ENCODE measurements around the gene PLK2. TPM values are rescaled to one million over a fixed set of nuclear protein-coding genes. Genes with fewer than 3 reads are reported as not detected.

The PLK2 gene
- total RNA-seq, 4 donors from 2014 or later, result 27.2 to 126 (median 90.9) TPM

DNA sequence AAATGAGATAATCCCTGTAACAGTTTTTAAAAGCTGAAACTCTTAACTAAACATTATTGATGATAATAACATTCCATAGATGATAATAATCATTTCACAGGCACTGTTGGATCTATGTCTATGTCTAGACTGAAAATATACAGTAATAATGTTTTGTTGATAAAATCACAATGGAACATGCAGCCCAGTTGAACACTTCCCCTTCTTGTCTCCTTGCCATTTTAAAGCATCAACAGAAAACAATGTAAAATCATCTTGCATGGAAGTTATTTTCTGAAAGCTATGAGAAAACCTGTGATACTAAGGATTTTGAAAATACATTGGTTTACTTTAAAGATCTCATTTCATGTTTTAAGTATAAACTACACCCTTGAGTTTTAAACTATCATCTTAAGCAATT, 33.3 kb upstream of the PLK2 start:
- ATAC-seq (ENCODE audit: low FRiP score), result no peak
- no peak for DNase-seq (ENCODE audit: low spot score)
- TF ChIP-seq, protein P1, sequence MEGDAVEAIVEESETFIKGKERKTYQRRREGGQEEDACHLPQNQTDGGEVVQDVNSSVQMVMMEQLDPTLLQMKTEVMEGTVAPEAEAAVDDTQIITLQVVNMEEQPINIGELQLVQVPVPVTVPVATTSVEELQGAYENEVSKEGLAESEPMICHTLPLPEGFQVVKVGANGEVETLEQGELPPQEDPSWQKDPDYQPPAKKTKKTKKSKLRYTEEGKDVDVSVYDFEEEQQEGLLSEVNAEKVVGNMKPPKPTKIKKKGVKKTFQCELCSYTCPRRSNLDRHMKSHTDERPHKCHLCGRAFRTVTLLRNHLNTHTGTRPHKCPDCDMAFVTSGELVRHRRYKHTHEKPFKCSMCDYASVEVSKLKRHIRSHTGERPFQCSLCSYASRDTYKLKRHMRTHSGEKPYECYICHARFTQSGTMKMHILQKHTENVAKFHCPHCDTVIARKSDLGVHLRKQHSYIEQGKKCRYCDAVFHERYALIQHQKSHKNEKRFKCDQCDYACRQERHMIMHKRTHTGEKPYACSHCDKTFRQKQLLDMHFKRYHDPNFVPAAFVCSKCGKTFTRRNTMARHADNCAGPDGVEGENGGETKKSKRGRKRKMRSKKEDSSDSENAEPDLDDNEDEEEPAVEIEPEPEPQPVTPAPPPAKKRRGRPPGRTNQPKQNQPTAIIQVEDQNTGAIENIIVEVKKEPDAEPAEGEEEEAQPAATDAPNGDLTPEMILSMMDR (IDR thresholded peaks at IDR 0.05), result no peak

DNA sequence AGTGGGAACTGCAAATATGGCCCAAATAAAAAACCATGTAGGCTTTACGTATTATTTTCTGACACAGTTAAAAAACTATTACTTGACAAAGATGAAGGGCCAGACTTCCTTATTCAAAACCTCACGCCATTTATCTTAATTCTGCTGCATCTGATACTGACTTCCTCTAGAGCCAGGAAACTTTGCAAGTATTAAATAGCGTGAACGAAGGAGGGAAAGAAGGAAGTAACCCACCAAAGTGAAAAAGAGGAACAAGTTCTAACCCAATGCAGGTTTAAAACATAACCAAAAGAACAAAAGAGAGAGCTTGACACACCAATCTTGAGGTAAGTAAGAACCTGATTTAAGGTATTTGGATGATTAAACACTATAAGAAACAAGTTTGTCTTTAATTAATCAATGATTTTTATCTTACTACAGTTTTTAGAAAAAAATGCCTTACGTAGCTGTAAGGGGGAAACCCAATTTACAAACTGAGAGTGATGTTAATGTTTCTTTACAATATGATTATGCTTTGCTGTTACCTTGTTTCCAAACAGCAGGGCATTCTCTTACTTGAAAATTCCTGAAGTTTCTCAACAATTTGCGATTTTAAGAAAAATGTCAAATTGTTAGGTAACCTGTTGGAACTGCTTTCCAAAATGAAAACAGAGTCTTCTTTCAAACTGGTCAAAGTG, 31.5 kb upstream of the PLK2 start, which contains the start of gene GAPT:
Gene GAPT (plus strand): TSS at position 220 of the 677 bp plus-strand sequence. CDS start 3,102 bp downstream, outside the sequence.
- TF ChIP-seq, protein P1 (IDR thresholded peaks at IDR 0.05), result no peak
- ATAC-seq (ENCODE audit: low FRiP score) (no peak), DNase-seq (ENCODE audit: low spot score) (no peak)

DNA sequence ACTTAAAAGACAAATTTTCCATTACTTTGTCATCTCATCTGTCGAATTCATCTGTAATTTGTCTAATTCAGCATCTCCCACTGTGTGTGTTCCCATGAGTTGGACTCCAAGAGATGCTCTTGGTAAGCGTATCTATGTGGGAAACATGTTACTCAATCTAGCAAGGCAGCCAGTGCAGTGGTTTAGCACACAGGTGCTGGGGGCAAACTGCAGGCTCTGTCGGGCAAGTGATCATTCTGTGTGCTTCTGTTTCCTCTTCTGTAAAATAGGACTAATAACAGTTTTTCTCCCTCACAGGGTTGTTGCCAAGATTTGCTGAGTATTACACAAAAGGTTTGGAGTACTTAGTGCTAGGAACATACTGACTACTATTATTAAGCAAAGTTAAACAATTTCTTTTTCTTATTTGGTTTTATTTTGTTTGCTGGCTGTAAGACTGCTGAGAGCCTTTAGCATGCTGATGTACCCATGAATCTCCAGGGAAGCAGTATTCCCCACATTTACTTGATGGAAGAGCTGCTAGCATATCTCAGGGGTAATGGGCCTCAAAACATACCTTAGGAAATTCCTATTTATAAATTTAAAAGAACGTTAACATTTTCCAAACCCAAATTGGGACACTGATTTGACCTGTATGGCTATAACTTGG, 30.6 kb upstream of the PLK2 start:
- TF ChIP-seq, protein P1 (IDR thresholded peaks at IDR 0.05), result no peak
- ATAC-seq (ENCODE audit: low FRiP score) (no peak), DNase-seq (ENCODE audit: low spot score) (no peak)

DNA sequence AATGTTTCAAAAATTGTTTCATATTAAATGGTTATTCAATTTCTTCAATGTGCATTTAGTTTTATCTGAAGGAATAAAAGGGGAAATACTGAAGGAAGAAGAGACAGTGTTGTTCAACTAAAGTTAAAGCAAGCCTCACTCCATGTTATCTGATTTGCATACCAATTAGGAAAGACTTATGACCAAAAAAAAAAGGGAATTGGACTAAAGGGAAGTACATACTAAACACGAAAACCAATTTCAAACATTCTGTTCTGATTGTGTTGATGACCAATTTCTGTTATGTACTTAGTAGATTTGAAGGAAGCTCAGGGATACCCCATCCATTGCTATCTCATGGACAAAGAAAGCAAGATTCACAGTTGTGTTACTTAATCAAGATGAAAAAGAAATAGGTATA, 26.4 kb upstream of the PLK2 start:
- TF ChIP-seq, protein P1 (IDR thresholded peaks at IDR 0.05), result no peak

DNA sequence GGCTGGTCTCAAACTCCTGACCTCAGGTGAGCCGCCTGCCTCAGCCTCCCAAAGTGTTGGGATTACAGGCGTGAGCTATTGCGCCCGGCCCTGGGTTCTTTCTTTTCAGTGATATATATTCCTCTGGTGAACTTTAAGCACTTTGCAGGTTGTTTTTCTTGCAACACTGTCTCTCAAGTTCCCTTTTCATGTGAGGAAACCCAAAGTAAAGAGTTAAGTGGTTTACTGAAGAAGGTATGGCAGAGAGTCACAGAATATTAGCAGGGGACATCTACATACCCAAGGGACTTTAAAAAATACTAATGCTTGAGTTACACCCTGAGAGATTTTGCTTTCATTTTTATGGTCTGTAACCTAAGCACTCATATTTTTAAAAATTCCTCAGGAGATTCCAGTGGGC, 24.6 kb upstream of the PLK2 start:
- ATAC-seq (ENCODE audit: low FRiP score) (no peak), DNase-seq (ENCODE audit: low spot score) (no peak)
- TF ChIP-seq, protein P1 (IDR thresholded peaks at IDR 0.05), result no peak

More for the DNA sequence above, 26.4 kb upstream of the PLK2 start:
- DNase-seq (ENCODE audit: low spot score), result no peak
- ATAC-seq (ENCODE audit: low FRiP score), result no peak

GRCh38 chr5:58482536-58482935, 22.6 kb upstream of the PLK2 start:
- TF ChIP-seq, protein P1 (IDR thresholded peaks at IDR 0.05), result no peak
- DNase-seq (ENCODE audit: low spot score) (no peak), ATAC-seq (ENCODE audit: low FRiP score) (no peak)

DNA sequence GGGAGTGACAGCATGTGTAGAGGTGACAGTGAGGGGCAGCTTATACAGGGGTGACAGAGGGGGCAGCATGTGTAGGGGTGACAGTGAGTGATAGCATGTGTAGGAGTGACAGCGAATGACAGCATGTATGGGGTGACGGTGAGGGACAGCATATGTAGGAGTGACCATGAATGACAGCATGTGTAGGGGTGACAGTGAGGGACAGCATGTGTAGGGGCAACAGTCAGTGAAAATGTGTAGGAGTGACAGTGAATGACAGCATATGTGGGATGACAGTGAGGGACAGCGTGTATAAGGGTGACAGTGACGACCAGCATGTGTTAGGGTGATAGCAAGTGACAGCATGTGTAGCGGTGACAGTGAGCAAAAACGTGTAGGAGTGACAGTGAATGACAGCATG, 21.9 kb upstream of the PLK2 start:
- TF ChIP-seq, protein P1 (IDR thresholded peaks at IDR 0.05), result no peak
- DNase-seq (ENCODE audit: low spot score), result no peak

More for the DNA sequence above, 21.9 kb upstream of the PLK2 start:
- no peak for ATAC-seq (ENCODE audit: low FRiP score)

All from omental fat pad (tissue), 4 donors.